Calu3 (cell line): ENCODE measurements around the gene PCAT7. TPM values are rescaled to one million over a fixed set of nuclear protein-coding genes. Genes with fewer than 3 reads are reported as not detected.
"Not testable (repeated sequence)": the region's sequence is repeated elsewhere in the genome, so short reads cannot be mapped to it uniquely, and the experiment has no call there.

ENCODE experiments used
- BruUV-seq: library from RNA; stranded (reverse); fragments of 400-500 nt; replicated peaks from 2 replicates; lab custom pipeline; 2021; lab: Mats Ljungman, UMichigan
- CTCF ChIA-PET: fragments of 300-600 bp; sonication (Branson Sonifier 250); formaldehyde crosslinking; loops from one replicate; lab custom pipeline; 2022; ENCODE audit warnings: antibody characterized with exemption; lab: Charles Lee
- DNase-seq: peaks from one replicate; pipeline ENCODE4 v3.0.0; 2022
- H3K27ac Mint-ChIP-seq: one replicate; pipeline ENCODE4 v1.8.0; 2022; ENCODE audit warnings: mixed read lengths; ENCODE audit not compliant: unreplicated experiment
- H3K27me3 Mint-ChIP-seq: one replicate; pipeline ENCODE4 v1.8.0; 2022; ENCODE audit warnings: mixed read lengths; ENCODE audit not compliant: unreplicated experiment
- H3K36me3 Mint-ChIP-seq: one replicate; pipeline ENCODE4 v1.8.0; 2022; ENCODE audit warnings: mild to moderate bottlenecking, moderate library complexity, mixed read lengths; ENCODE audit not compliant: insufficient read depth, unreplicated experiment
- H3K4me1 Mint-ChIP-seq: one replicate; pipeline ENCODE4 v1.8.0; 2022; ENCODE audit warnings: mild to moderate bottlenecking, low read depth, mixed read lengths; ENCODE audit not compliant: unreplicated experiment
- H3K4me3 Mint-ChIP-seq: one replicate; pipeline ENCODE4 v1.8.0; 2022; ENCODE audit warnings: mild to moderate bottlenecking, low read depth, moderate library complexity, mixed read lengths; ENCODE audit not compliant: unreplicated experiment
- H3K9me3 Mint-ChIP-seq: one replicate; pipeline ENCODE4 v1.8.0; 2022; ENCODE audit warnings: low read depth, mixed read lengths; ENCODE audit not compliant: unreplicated experiment
- CTCF ChIP-seq: fragments of 200-600 bp; IDR thresholded peaks from one replicate; pipeline ENCODE4 v1.8.0; 2022; ENCODE audit warnings: antibody characterized with exemption; ENCODE audit not compliant: unreplicated experiment
- intact Hi-C: fragments of 100-400 bp; cut with micrococcal nuclease; formaldehyde crosslinking; loops from one replicate; pipeline ENCODE4 v1.10.0; 2022; ENCODE audit not compliant: unreplicated experiment
- total RNA-seq: library from RNA; stranded (reverse); gene quantifications from 2 replicates; pipeline ENCODE4 v1.2.3, GENCODE V29; 2022

PCAT7 gene
- total RNA-seq, 1 experiment from 2014 or later = 2.0 TPM

GRCh38 chr9:94533601-94534000 is 21.3 kb upstream of the PCAT7 start:
- H3K27me3 Mint-ChIP-seq = no peaks in the 10 kb centered on the region
- DNase-seq = no peak
- CTCF ChIA-PET = no interaction called here
- BruUV-seq = no TSS peak
- peaks cover 9% of the 10 kb centered on the region for H3K4me1 Mint-ChIP-seq
- H3K4me3 Mint-ChIP-seq = no peak overlapping the region
- intact Hi-C loops = no loop called here
- H3K36me3 Mint-ChIP-seq = no peaks in the 10 kb centered on the region
- no peaks in the 10 kb centered on the region for H3K9me3 Mint-ChIP-seq
- H3K27ac Mint-ChIP-seq = no peak overlapping the region
- no peak for TF ChIP-seq CTCF

GRCh38 chr9:94534901-94535300 is 20.0 kb upstream of the PCAT7 start:
- TF ChIP-seq CTCF = no peak
- no peak overlapping the region for H3K27ac Mint-ChIP-seq
- H3K4me3 Mint-ChIP-seq = no peak overlapping the region
- CTCF ChIA-PET = no interaction called here
- no peaks in the 10 kb centered on the region for H3K36me3 Mint-ChIP-seq
- BruUV-seq = no TSS peak
- no peaks in the 10 kb centered on the region for H3K9me3 Mint-ChIP-seq
- no peak for DNase-seq
- H3K27me3 Mint-ChIP-seq = no peaks in the 10 kb centered on the region
- intact Hi-C loops = no loop called here
- H3K4me1 Mint-ChIP-seq = peaks cover 9% of the 10 kb centered on the region

GRCh38 chr9:94538908-94539307 is 16.0 kb upstream of the PCAT7 start:
- BruUV-seq = no TSS peak
- H3K9me3 Mint-ChIP-seq = no peaks in the 10 kb centered on the region
- H3K4me1 Mint-ChIP-seq = no peaks in the 10 kb centered on the region
- intact Hi-C loops = no loop called here
- H3K36me3 Mint-ChIP-seq = peaks cover 3% of the 10 kb centered on the region
- no peaks in the 10 kb centered on the region for H3K27me3 Mint-ChIP-seq
- TF ChIP-seq CTCF = no peak
- no peak overlapping the region for H3K4me3 Mint-ChIP-seq
- no peak overlapping the region for H3K27ac Mint-ChIP-seq
- DNase-seq = no peak
- CTCF ChIA-PET = no interaction called here

- H3K36me3 Mint-ChIP-seq, H3K27me3 Mint-ChIP-seq, H3K9me3 Mint-ChIP-seq, H3K27ac Mint-ChIP-seq, BruUV-seq, H3K4me3 Mint-ChIP-seq, intact Hi-C loops, H3K4me1 Mint-ChIP-seq, CTCF ChIA-PET, DNase-seq: not testable (repeated sequence)
Measured at GRCh38 chr9:94544335-94544734, 10.5 kb upstream of the PCAT7 start.

- H3K36me3 Mint-ChIP-seq = peaks cover 3% of the 10 kb centered on the region
- DNase-seq = no peak
- no TSS peak for BruUV-seq
- H3K4me3 Mint-ChIP-seq = no peak overlapping the region
- no peaks in the 10 kb centered on the region for H3K9me3 Mint-ChIP-seq
- no peak for TF ChIP-seq CTCF
- no peaks in the 10 kb centered on the region for H3K27me3 Mint-ChIP-seq
- intact Hi-C loops = no loop called here
- no peak overlapping the region for H3K27ac Mint-ChIP-seq
- CTCF ChIA-PET = interaction anchor here (0.6 kb wide), 1 partner anchor 75 kb away, joined by 3 read pairs; no protein-coding TSS in a partner anchor
- no peaks in the 10 kb centered on the region for H3K4me1 Mint-ChIP-seq
Measured at GRCh38 chr9:94545940-94546339, 8.9 kb upstream of the PCAT7 start.
